CD8-positive, alpha-beta memory T cell (primary cell): ENCODE data around the gene HASPIN. TPM values are rescaled to one million over a fixed set of nuclear protein-coding genes. Genes with fewer than 3 reads are reported as not detected.

ENCODE experiments used
- CTCF ChIA-PET: fragments of 350-600 bp; sonication (Branson Sonifier 250); formaldehyde crosslinking; loops from one replicate; lab custom pipeline; 2021; ENCODE audit warnings: antibody characterized with exemption; lab: Charles Lee
- POLR2A ChIA-PET: fragments of 350-600 bp; sonication (Branson Sonifier 250); formaldehyde crosslinking; loops from one replicate; lab custom pipeline; 2021; ENCODE audit warnings: antibody characterized with exemption; lab: Charles Lee
- DNase-seq, 5 donors: peaks; one replicate each; pipeline versions ENCODE4 v3.0.0 to v3.0.0-alpha.2; 2020 to 2022; ENCODE audit warnings: mixed read lengths in 1 of 5
- H3K27ac ChIP-seq: one replicate; pipeline ENCODE4 v1.7.0; 2013; ENCODE audit warnings: low read depth, mild to moderate bottlenecking, low read length, moderate library complexity
- H3K27me3 ChIP-seq: 2 replicates; pipeline ENCODE4 v1.7.0; 2013; ENCODE audit warnings: low read length, mild to moderate bottlenecking; ENCODE audit not compliant: insufficient read depth, poor library complexity, severe bottlenecking
- H3K36me3 ChIP-seq: 2 replicates; pipeline ENCODE4 v1.7.0; 2013; ENCODE audit warnings: mild to moderate bottlenecking, low read length, moderate library complexity; ENCODE audit not compliant: insufficient read depth
- H3K4me1 ChIP-seq: 2 replicates; pipeline ENCODE4 v1.7.0; 2013; ENCODE audit warnings: mild to moderate bottlenecking, low read length, moderate library complexity; ENCODE audit not compliant: insufficient read depth
- H3K4me3 ChIP-seq: 2 replicates; pipeline ENCODE4 v1.7.0; 2013; ENCODE audit warnings: mild to moderate bottlenecking, low read length
- H3K9me3 ChIP-seq: 2 replicates; pipeline ENCODE4 v1.7.0; 2013; ENCODE audit warnings: mild to moderate bottlenecking, low read length
- H3K27ac Mint-ChIP-seq, 8 donors: one replicate each; pipeline ENCODE4 v1.8.0; 2020 to 2021; ENCODE audit warnings: mixed read lengths in 8 of 8, mild to moderate bottlenecking in 6 of 8, inconsistent platforms in 3 of 8, moderate library complexity in 3 of 8
- H3K27me3 Mint-ChIP-seq, 2 donors: one replicate each; pipeline ENCODE4 v1.8.0; 2020 to 2021; ENCODE audit warnings: mixed read lengths in 2 of 2, mild to moderate bottlenecking in 1 of 2, moderate library complexity in 1 of 2
- H3K36me3 Mint-ChIP-seq, 3 donors: one replicate each; pipeline ENCODE4 v1.8.0; 2020 to 2021; ENCODE audit warnings: mixed read lengths in 3 of 3, inconsistent platforms in 1 of 3, mild to moderate bottlenecking in 1 of 3
- H3K4me1 Mint-ChIP-seq, 3 donors: one replicate each; pipeline ENCODE4 v1.8.0; 2020 to 2021; ENCODE audit warnings: mixed read lengths in 3 of 3, inconsistent platforms in 1 of 3, mild to moderate bottlenecking in 1 of 3
- H3K4me3 Mint-ChIP-seq, 7 donors: one replicate each; pipeline ENCODE4 v1.8.0; 2020 to 2021; ENCODE audit warnings: mixed read lengths in 7 of 7, mild to moderate bottlenecking in 6 of 7, moderate library complexity in 4 of 7, inconsistent platforms in 2 of 7
- H3K9me3 Mint-ChIP-seq, 5 donors: one replicate each; pipeline ENCODE4 v1.8.0; 2020 to 2022; ENCODE audit warnings: mixed read lengths in 5 of 5, mild to moderate bottlenecking in 3 of 5, moderate library complexity in 2 of 5, inconsistent platforms in 1 of 5
- polyA plus RNA-seq: library from polyadenylated mRNA; unstranded; fragments of 300-500 nt; fragmentation: Illumina TruSeq; gene quantifications from one replicate; pipeline ENCODE4 v1.2.3, GENCODE V29; 2021
- total RNA-seq, 2 experiments: library from RNA; stranded (reverse); gene quantifications; one replicate each; pipeline ENCODE4 v1.2.3, GENCODE V29; 2021

Gene HASPIN
- total and polyA plus RNA-seq, 3 experiments from 2014 or later: 0.09 to 16.6 (median 16.0) TPM

GRCh38 chr17:3750296-3750695, 26.6 kb downstream of the HASPIN start:
- peaks cover 0 to 1% of the 10 kb centered on the region in 2 donors for H3K27me3 Mint-ChIP-seq
- H3K27ac Mint-ChIP-seq: peak overlapping the region; percentile 70 to 98 (median 92)
- no peaks in the 10 kb centered on the region for H3K9me3 Mint-ChIP-seq
- Histone ChIP-seq H3K36me3 (no peaks in the 10 kb centered on the region), H3K27me3 (no peaks in the 10 kb centered on the region), H3K27ac (no peak overlapping the region), H3K9me3 (no peaks in the 10 kb centered on the region), H3K4me3 (no peak overlapping the region), H3K4me1 (peaks cover 29% of the 10 kb centered on the region)
- H3K4me3 Mint-ChIP-seq: peak overlapping the region in 5 of 7 donors; percentile 82 to 87 (median 83)
- ChIA-PET CTCF (interaction anchor here (1.0 to 9.8 kb wide), 4 partner anchors 13 to 96 kb away, joined by 3 to 85 read pairs (median 6); partner anchors contain the start of gene NCBP3), POLR2A (interaction anchor here (0.9 to 1.3 kb wide), 2 partner anchors 10 to 20 kb away, joined by 3 to 5 read pairs; no protein-coding TSS in a partner anchor)
- H3K36me3 Mint-ChIP-seq: peaks cover 0 to 28% (median 0%) of the 10 kb centered on the region in 3 donors
- DNase-seq: no peak
- H3K4me1 Mint-ChIP-seq: peaks cover 29 to 47% (median 29%) of the 10 kb centered on the region in 3 donors

GRCh38 chr17:3750926-3751325, 27.2 kb downstream of the HASPIN start:
- Histone ChIP-seq H3K9me3 (no peaks in the 10 kb centered on the region), H3K27me3 (no peaks in the 10 kb centered on the region), H3K27ac (no peak overlapping the region), H3K4me3 (no peak overlapping the region), H3K4me1 (peaks cover 35% of the 10 kb centered on the region), H3K36me3 (no peaks in the 10 kb centered on the region)
- H3K27me3 Mint-ChIP-seq: peaks cover 0 to 1% of the 10 kb centered on the region in 2 donors
- no peaks in the 10 kb centered on the region for H3K9me3 Mint-ChIP-seq
- peaks cover 29 to 53% (median 32%) of the 10 kb centered on the region in 3 donors for H3K4me1 Mint-ChIP-seq
- POLR2A ChIA-PET: interaction anchor here (0.9 to 1.3 kb wide), 2 partner anchors 10 to 19 kb away, joined by 3 to 5 read pairs; no protein-coding TSS in a partner anchor
- H3K36me3 Mint-ChIP-seq: peaks cover 0 to 29% (median 0%) of the 10 kb centered on the region in 3 donors
- H3K27ac Mint-ChIP-seq: peak overlapping the region; percentile 72 to 98 (median 92)
- peak in 4 of 5 donors; percentile 38 to 76 (median 58) for DNase-seq
- H3K4me3 Mint-ChIP-seq: peak overlapping the region; percentile 43 to 87 (median 82)
- CTCF ChIA-PET: interaction anchor here (1.0 to 9.8 kb wide), 4 partner anchors 13 to 95 kb away, joined by 3 to 85 read pairs (median 5); partner anchors contain the start of gene NCBP3

GRCh38 chr17:3751836-3752235, 28.1 kb downstream of the HASPIN start:
- Histone ChIP-seq H3K27me3 (no peaks in the 10 kb centered on the region), H3K4me3 (no peak overlapping the region), H3K4me1 (peaks cover 35% of the 10 kb centered on the region), H3K27ac (no peak overlapping the region), H3K36me3 (no peaks in the 10 kb centered on the region), H3K9me3 (no peaks in the 10 kb centered on the region)
- H3K4me3 Mint-ChIP-seq: no peak overlapping the region
- no peak for DNase-seq
- H3K36me3 Mint-ChIP-seq: peaks cover 0 to 27% (median 0%) of the 10 kb centered on the region in 3 donors
- H3K27ac Mint-ChIP-seq: peak overlapping the region in 2 of 8 donors; percentile 22 to 83
- H3K9me3 Mint-ChIP-seq: no peaks in the 10 kb centered on the region
- ChIA-PET CTCF (interaction anchor here (1.6 to 9.8 kb wide), 2 partner anchors 14 to 76 kb away, joined by 3 to 85 read pairs; no protein-coding TSS in a partner anchor), POLR2A (interaction anchor here (0.7 kb wide), 1 partner anchor 74 kb away, joined by 4 read pairs; no protein-coding TSS in a partner anchor)
- peaks cover 0 to 1% of the 10 kb centered on the region in 2 donors for H3K27me3 Mint-ChIP-seq
- H3K4me1 Mint-ChIP-seq: peaks cover 29 to 53% (median 32%) of the 10 kb centered on the region in 3 donors

DNA sequence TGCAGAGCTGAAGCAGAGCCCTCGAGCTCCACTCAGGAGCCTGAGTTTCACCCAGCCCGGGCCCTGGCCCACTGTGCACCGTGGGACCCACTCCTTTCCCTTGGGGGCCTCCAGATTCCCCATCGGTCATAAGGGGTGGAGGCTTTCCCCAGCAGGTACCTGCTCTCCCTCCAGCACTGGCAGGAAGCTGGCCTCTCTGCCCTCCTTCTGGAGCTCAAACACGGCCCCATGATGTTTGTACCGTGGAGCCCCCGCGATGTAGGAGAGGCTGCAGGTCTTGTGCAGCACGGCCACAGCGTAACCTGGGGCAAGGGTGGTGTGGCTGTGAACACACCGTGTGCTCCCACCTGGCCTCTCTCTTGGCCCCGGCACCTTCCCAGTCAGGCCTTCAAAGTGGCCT, 29.9 kb downstream of the HASPIN start:
- Mint-ChIP-seq H3K4me1 (peaks cover 27 to 51% (median 28%) of the 10 kb centered on the region in 3 donors), H3K36me3 (peaks cover 0 to 31% (median 0%) of the 10 kb centered on the region in 3 donors), H3K27me3 (no peaks in the 10 kb centered on the region), H3K4me3 (peak overlapping the region in 1 of 7 donors; percentile 29), H3K27ac (peak overlapping the region in 2 of 8 donors; percentile 64 to 83), H3K9me3 (no peaks in the 10 kb centered on the region)
- no peaks in the 10 kb centered on the region for H3K9me3 ChIP-seq
- ChIA-PET CTCF (interaction anchor here (1.4 to 9.8 kb wide), 4 partner anchors 11 to 74 kb away, joined by 3 to 85 read pairs (median 5); no protein-coding TSS in a partner anchor), POLR2A (interaction anchor here (1.1 to 1.3 kb wide), 2 partner anchors 9 to 92 kb away, joined by 3 to 4 read pairs; partner anchors contain the start of gene NCBP3)
- no peaks in the 10 kb centered on the region for H3K27me3 ChIP-seq
- H3K36me3 ChIP-seq: no peaks in the 10 kb centered on the region
- H3K4me3 ChIP-seq: no peak overlapping the region
- H3K4me1 ChIP-seq: peaks cover 34% of the 10 kb centered on the region
- no peak overlapping the region for H3K27ac ChIP-seq
- no peak for DNase-seq

GRCh38 chr17:3754066-3754457, 30.4 kb downstream of the HASPIN start:
- H3K27ac ChIP-seq: no peak overlapping the region
- peaks cover 0 to 28% (median 0%) of the 10 kb centered on the region in 3 donors for H3K36me3 Mint-ChIP-seq
- POLR2A ChIA-PET: interaction anchor here (1.3 kb wide), 1 partner anchor 92 kb away, joined by 3 read pairs; the partner anchor contains the start of gene NCBP3

GRCh38 chr17:3754458-3755334, 31.0 kb downstream of the HASPIN start:
- Histone ChIP-seq H3K9me3 (no peaks in the 10 kb centered on the region), H3K36me3 (no peaks in the 10 kb centered on the region), H3K4me3 (peak overlapping the region; percentile 37), H3K27me3 (no peaks in the 10 kb centered on the region), H3K27ac (peak overlapping the region; percentile 59), H3K4me1 (peaks cover 31% of the 10 kb centered on the region)
- Mint-ChIP-seq H3K27me3 (no peaks in the 10 kb centered on the region), H3K9me3 (no peaks in the 10 kb centered on the region), H3K4me3 (peak overlapping the region in 3 of 7 donors; percentile 19 to 83 (median 30)), H3K36me3 (peaks cover 0 to 31% (median 2%) of the 10 kb centered on the region in 3 donors), H3K27ac (peak overlapping the region in 4 of 8 donors; percentile 42 to 83 (median 64)), H3K4me1 (peaks cover 23 to 45% (median 25%) of the 10 kb centered on the region in 3 donors)
- DNase-seq: peak; percentile 69 to 88 (median 78)
- ChIA-PET POLR2A (interaction anchor here (0.5 to 1.3 kb wide), 4 partner anchors 33 to 1990 kb away, joined by 3 to 6 read pairs (median 4); partner anchors contain the start of gene NCBP3), CTCF (interaction anchor here (1.0 to 9.8 kb wide), 4 partner anchors 17 to 91 kb away, joined by 3 to 85 read pairs (median 5); partner anchors contain the start of gene NCBP3)

More at GRCh38 chr17:3754066-3754457, 30.4 kb downstream of the HASPIN start:
- no peaks in the 10 kb centered on the region for H3K9me3 Mint-ChIP-seq
- peak overlapping the region in 1 of 7 donors; percentile 29 for H3K4me3 Mint-ChIP-seq
- no peaks in the 10 kb centered on the region for H3K27me3 Mint-ChIP-seq
- Histone ChIP-seq H3K4me1 (peaks cover 31% of the 10 kb centered on the region), H3K36me3 (no peaks in the 10 kb centered on the region), H3K9me3 (no peaks in the 10 kb centered on the region), H3K4me3 (no peak overlapping the region), H3K27me3 (no peaks in the 10 kb centered on the region)
- H3K27ac Mint-ChIP-seq: peak overlapping the region in 7 of 8 donors; percentile 12 to 85 (median 61)
- no peak for DNase-seq
- peaks cover 23 to 47% (median 23%) of the 10 kb centered on the region in 3 donors for H3K4me1 Mint-ChIP-seq
- CTCF ChIA-PET: interaction anchor here (1.0 to 9.8 kb wide), 3 partner anchors 16 to 92 kb away, joined by 3 to 85 read pairs (median 3); partner anchors contain the start of gene NCBP3

- CTCF ChIA-PET: interaction anchor here (1.2 to 9.8 kb wide), 3 partner anchors 11 to 72 kb away, joined by 3 to 85 read pairs (median 7); no protein-coding TSS in a partner anchor
- Mint-ChIP-seq H3K27me3 (no peaks in the 10 kb centered on the region), H3K36me3 (peaks cover 0 to 35% (median 7%) of the 10 kb centered on the region in 3 donors), H3K4me3 (peak overlapping the region in 5 of 7 donors; percentile 15 to 83 (median 23)), H3K9me3 (no peaks in the 10 kb centered on the region), H3K27ac (peak overlapping the region in 7 of 8 donors; percentile 42 to 86 (median 74)), H3K4me1 (peaks cover 17 to 43% (median 24%) of the 10 kb centered on the region in 3 donors)
- H3K9me3 ChIP-seq: no peaks in the 10 kb centered on the region
- H3K27me3 ChIP-seq: no peaks in the 10 kb centered on the region
- peak overlapping the region; percentile 37 for H3K4me3 ChIP-seq
- H3K4me1 ChIP-seq: peaks cover 24% of the 10 kb centered on the region
- POLR2A ChIA-PET: interaction anchor here (0.5 to 0.6 kb wide), 3 partner anchors 34 to 1991 kb away, joined by 3 to 6 read pairs (median 5); no protein-coding TSS in a partner anchor
- H3K27ac ChIP-seq: peak overlapping the region; percentile 59
- no peaks in the 10 kb centered on the region for H3K36me3 ChIP-seq
- no peak for DNase-seq
Measured at GRCh38 chr17:3755335-3756030, 31.8 kb downstream of the HASPIN start.
